Activated CD4-positive, alpha-beta T cell treated with anti-CD3 and anti-CD28 coated beads for 1 hour (primary cell): Measurements from ENCODE around the gene ACTN1.
"Not testable (repeated sequence)": the region's sequence is repeated elsewhere in the genome, so short reads cannot be mapped to it uniquely, and the experiment has no call there.

Experiments
- DNase-seq: peaks from one replicate; pipeline ENCODE4 v3.0.0-alpha.2; 2020

The ACTN1 gene

GRCh38 chr14:68986225-68986624 lies 7.1 kb upstream of the ACTN1 start:
- DNase-seq, result no peak

DNA sequence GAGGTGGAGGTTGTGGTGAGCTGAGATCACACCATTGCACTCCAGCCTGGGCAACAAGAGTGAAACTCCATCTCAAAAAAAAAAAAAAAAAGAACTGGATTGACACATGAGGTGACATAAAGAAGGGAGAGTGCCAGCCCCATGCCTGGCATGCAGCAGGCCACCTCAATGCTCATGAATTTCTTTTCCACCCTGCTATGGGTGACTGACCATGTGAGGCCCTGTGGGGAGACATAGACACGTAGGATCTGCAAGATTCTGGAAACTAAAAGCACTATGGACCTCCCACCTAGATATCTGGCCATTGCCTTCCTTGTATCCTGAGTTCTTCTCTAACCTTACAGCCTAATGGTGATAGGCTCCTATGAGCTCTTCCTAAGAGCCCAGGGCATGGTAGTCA lies 5.6 kb upstream of the ACTN1 start:
- no peak for DNase-seq

GRCh38 chr14:68983191-68983590 lies 4.1 kb upstream of the ACTN1 start:
- DNase-seq, result no peak

GRCh38 chr14:68982581-68982980 lies 3.5 kb upstream of the ACTN1 start:
- DNase-seq, result no peak

GRCh38 chr14:68981539-68981976 lies 2.5 kb upstream of the ACTN1 start:
- DNase-seq, result no peak

- DNase-seq, result no peak
These were observed 2.0 kb upstream of the ACTN1 start for GRCh38 chr14:68981139-68981538.

GRCh38 chr14:68979722-68980451 lies 785 bp upstream of the ACTN1 start:
- no peak for DNase-seq

- peak; percentile 17 for DNase-seq
These were observed 760 bp downstream of the ACTN1 start for GRCh38 chr14:68978172-68978911.

DNA sequence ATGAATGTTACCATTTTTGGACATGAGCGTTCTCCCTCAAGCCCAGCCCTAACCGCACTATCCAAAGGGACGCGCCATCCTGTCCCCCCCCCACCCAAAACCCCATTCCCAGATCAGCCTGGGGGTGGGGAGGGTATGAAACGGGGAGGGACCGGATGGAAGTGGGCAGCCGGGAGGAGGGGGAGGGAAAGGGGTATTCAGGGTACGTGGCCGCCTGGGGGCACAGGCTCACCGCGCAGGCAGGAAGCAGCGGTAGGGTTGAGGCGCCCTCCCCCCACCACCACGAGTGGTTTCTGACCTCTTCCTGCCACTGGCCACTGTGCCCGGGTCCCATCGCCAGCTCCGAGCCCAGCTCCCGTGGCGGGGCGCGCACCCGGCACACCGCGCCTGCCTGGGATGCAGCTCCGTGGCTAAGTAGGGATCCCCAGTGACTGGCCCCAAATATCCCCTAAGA lies 1.4 kb downstream of the ACTN1 start:
- no peak for DNase-seq

- no peak for DNase-seq
These were observed 1.9 kb downstream of the ACTN1 start for GRCh38 chr14:68977180-68977717.

GRCh38 chr14:68976160-68977067 lies 2.7 kb downstream of the ACTN1 start:
- DNase-seq, result no peak

DNA sequence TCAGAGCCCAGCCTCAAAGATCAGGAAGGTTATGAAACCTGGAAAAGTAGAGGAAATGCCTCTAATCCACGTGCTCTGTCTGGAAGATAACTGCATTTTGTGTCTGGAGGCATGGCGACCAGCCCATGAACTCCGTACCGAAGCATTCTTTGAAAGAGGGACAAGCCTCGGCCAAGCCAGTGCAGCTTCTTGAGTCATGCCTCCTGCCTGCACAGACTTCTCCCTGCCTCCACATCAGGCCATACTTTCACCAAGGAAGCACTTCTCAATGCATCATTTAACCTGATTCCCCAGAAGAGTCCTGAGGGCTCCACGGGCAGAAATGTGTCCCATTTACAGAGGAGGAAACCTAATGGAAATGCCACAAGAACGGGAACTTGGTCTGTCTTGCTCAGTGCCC lies 3.4 kb downstream of the ACTN1 start:
- DNase-seq, result no peak

DNA sequence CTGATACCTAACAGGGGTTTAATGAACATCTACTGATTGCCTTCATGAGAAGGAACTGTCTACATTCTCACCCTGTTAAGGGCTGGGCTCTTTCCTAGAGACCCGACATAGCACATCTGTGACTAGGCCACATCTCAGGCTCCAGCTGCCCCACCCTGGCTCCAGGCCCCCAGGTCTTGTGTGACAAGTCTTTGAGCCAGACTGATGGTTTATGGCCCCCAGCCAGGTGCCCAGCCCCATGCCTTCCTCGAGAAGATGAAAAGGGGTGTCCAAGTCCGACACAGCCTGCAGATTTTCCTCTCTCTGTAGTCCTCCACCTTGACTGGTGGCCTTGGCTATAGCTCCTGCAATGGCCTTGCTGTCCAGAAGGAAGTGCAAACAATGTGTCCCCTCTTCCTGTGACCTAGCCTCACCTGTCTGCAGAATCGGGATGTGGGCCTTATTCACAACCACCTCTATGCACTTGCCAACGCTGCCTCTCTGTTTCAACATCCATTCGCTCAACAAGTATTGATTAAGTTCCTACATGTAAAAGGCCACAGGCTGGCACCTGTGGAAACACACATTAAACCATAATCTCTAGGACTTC lies 4.2 kb downstream of the ACTN1 start:
- no peak for DNase-seq

DNA sequence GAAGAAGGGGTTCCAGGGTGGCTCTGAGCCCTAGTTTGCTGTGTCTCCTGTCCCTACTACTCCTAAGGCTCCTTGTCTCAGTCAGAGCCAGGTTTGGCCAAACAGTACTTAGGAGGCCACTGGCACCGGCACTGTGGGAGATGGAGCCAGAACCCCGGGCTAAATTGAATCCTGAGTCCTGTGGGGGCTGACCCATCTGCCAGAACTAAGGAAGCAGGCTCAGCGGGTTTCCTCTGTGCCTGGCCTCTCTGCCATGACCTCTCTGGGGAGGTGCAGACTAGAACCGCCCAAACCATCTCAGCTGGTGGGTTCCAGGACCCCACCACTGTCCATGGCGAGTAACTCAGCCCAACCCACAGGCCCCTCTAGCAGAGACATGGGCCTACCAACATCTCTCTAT lies 5.5 kb downstream of the ACTN1 start:
- DNase-seq, result no peak

DNA sequence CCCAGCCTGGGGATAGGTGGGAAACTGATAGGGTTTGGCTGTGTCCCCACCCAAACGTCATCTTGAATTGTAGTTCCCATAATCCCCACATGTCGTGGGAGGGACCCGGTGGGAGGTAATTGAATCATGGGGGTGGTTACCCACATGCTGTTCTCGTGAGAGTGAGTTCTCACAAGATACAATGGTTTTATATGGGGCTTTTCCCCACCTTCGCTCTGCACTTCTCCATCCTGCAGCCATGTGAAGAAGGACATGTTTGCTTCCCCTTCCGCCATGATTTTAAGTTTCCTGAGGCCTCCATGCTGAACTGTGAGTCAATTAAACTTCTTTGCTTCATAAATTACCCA lies 5.9 kb downstream of the ACTN1 start:
- DNase-seq, result not testable (repeated sequence)

- no peak for DNase-seq
These were observed 6.4 kb downstream of the ACTN1 start for GRCh38 chr14:68972507-68973218.

GRCh38 chr14:68971411-68972035 lies 7.6 kb downstream of the ACTN1 start:
- no peak for DNase-seq

DNA sequence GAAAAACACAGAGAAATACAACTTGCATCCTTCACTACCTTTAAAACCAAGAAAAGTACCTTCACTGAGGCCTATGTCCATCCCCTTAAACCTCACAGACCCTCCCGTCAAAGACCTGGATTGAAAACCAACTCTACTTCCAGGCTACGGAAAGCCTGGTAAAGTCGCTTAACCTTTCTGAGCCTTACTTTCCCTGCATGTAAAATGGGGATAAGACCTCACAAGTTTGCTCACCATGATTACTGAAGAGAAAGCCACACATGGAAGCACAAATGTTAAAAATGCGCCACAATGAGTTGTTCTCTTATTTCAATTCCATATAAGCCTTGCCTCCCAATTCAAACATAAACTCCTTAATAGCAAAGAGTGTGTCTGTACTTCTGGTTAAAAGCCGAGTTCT lies 8.4 kb downstream of the ACTN1 start:
- no peak for DNase-seq

DNA sequence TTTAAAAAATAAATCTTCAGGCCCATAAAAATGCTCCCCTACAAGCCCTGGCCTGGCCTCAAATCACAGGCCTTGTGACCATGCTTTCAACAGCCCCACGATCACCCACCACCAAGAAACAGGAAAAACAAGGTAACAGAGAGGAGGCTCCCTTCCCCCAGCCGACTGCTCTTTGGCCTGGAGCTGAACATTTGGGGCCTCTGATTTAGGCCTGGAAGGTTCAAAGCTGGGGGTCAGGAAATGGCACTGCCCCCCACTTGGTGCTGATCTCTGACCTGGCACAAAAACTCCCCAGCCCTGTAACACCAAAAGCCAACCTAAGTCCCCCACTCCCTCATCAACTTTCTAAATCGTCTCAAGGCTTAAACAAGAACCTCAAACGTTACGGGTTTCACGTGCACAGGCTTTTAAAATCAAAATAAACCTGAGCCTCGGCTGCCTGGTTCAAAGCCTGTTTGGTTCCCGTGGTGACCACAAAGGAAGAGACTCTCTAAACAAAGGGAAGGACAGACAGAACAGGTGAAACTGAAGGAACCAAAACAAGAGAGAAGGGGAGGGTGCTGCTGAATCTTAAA lies 9.0 kb downstream of the ACTN1 start:
- DNase-seq, result peak; percentile 31

DNA sequence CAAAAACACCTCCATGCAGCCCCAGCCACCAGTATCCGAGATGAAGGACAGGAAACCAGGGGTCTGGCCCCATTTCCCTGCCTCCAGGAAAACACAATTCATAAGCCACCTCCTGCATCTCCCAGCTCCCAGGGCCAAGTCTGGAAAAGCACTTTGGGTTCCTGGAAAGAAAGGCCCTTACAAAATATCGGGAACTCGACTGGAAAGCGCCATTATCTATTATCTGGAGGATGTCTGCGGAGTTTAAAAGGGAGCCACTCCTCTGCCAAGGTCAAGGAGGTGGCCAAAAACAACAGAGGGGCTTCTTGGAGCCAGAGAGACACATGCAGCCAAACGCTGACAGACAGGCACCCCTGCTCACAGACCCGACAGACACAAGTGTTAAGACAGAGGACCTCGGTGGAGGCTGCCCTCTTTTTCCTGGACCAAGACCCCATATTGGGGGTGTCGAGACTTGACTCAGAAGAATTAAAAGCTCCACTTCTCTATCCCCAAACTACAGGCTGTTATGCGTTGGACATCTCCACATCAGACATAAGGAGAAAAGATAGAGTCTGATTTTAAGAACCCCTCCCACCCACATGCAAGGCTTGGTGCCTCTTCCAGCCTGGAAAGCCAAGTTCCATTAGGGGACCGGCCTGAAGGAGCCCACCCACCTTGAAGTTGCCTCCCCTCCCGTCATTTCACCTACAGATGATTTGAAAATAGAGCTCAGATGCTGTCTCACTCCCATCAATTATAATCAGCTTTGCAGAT lies 9.6 kb downstream of the ACTN1 start:
- no peak for DNase-seq
